ENCODE measurements around the gene TFF3. TPM values are rescaled to one million over a fixed set of nuclear protein-coding genes. Genes with fewer than 3 reads are reported as not detected.

TFF3 gene
- total RNA-seq, 2 experiments from 2014 or later, result not detected

DNA sequence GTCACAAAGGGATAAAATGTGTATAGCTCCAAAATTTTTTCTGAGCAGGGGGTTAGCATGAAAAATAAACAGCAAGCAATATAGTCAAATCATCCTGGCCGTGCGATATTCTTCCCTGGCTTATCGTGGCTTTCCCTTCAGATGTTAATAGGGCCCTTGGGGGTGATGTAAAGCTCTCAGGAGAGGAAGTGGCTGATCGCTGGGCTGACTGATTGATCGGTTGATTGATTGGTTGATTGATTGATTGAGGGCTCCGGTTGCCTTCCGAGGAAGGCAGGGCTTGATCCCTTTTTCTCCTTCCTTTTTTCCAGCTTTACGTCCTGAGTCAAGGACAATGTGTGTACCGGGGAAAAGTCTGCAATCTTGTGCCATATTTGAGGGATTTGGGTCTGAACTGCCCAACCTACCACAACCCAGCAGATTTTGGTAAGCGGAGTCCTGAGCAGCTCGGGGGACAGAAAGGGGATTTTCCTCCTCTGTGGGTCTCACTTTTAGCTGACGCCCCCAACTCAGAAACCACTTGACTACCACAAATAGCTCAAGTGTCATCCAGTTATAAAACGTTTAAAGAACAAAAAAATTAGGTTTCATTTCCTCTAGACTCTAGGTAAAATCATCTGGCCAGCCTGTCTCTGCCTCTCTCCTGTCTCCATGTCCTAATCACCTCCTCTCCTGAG, 29.5 kb downstream of the TFF3 start:
- Histone ChIP-seq H4K20me1 (ENCODE audit: insufficient read depth, low read length) (no peaks in the 10 kb centered on the region), H2AFZ (ENCODE audit: low read length) (no peak overlapping the region), H3K9me2 (ENCODE audit: insufficient read depth, low read length) (no peaks in the 10 kb centered on the region), H3K4me3 (ENCODE audit: low read depth, low read length, poor library complexity, severe bottlenecking) (peak overlapping the region; percentile 7), H3K4me1 (ENCODE audit: insufficient read depth, low read length, poor library complexity, severe bottlenecking) (peaks cover 19% of the 10 kb centered on the region), H3K79me2 (ENCODE audit: insufficient read depth, low read depth, low read length) (no peaks in the 10 kb centered on the region), H3K27ac (ENCODE audit: low read depth, low read length, poor library complexity, severe bottlenecking) (peak overlapping the region; percentile 23), H3K4me2 (ENCODE audit: low read length) (peak overlapping the region; percentile 51), H3K9me3 (ENCODE audit: low read length) (no peaks in the 10 kb centered on the region), H3K36me3 (ENCODE audit: insufficient read depth, low read length) (peaks cover 52% of the 10 kb centered on the region)
- no TSS peak for BruUV-seq (replicated peaks)
- no peak for TF ChIP-seq EZH2phosphoT487 (IDR thresholded peaks at IDR 0.05; ENCODE audit: borderline replicate concordance, low read depth, low read length)
- TF ChIP-seq, protein P1, sequence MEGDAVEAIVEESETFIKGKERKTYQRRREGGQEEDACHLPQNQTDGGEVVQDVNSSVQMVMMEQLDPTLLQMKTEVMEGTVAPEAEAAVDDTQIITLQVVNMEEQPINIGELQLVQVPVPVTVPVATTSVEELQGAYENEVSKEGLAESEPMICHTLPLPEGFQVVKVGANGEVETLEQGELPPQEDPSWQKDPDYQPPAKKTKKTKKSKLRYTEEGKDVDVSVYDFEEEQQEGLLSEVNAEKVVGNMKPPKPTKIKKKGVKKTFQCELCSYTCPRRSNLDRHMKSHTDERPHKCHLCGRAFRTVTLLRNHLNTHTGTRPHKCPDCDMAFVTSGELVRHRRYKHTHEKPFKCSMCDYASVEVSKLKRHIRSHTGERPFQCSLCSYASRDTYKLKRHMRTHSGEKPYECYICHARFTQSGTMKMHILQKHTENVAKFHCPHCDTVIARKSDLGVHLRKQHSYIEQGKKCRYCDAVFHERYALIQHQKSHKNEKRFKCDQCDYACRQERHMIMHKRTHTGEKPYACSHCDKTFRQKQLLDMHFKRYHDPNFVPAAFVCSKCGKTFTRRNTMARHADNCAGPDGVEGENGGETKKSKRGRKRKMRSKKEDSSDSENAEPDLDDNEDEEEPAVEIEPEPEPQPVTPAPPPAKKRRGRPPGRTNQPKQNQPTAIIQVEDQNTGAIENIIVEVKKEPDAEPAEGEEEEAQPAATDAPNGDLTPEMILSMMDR (conservative IDR thresholded peaks at IDR 0.05; ENCODE audit: low read length), result no peak
- ChIA-PET CTCF (ENCODE audit: unreplicated experiment) (no interaction called here), POLR2A (interaction anchor here (0.5 to 1.2 kb wide), 4 partner anchors 75 to 349 kb away, joined by 3 to 4 read pairs (median 3); no protein-coding TSS in a partner anchor)
- intact Hi-C loops (cut with micrococcal nuclease; ENCODE audit: unreplicated experiment), result no loop called here
- peak; percentile 25 for DNase-seq (ENCODE audit: low spot score)

- H3K9me2 ChIP-seq (ENCODE audit: insufficient read depth, low read length), result no peaks in the 10 kb centered on the region
- no peak for DNase-seq (ENCODE audit: low spot score)
- TF ChIP-seq, protein P1 (conservative IDR thresholded peaks at IDR 0.05; ENCODE audit: low read length), result no peak
- TF ChIP-seq EZH2phosphoT487 (IDR thresholded peaks at IDR 0.05; ENCODE audit: borderline replicate concordance, low read depth, low read length), result no peak
- H3K4me3 ChIP-seq (ENCODE audit: low read depth, low read length, poor library complexity, severe bottlenecking), result no peak overlapping the region
- no peaks in the 10 kb centered on the region for H4K20me1 ChIP-seq (ENCODE audit: insufficient read depth, low read length)
- no peak overlapping the region for H3K27ac ChIP-seq (ENCODE audit: low read depth, low read length, poor library complexity, severe bottlenecking)
- BruUV-seq (replicated peaks), result no TSS peak
- peaks cover 39% of the 10 kb centered on the region for H3K36me3 ChIP-seq (ENCODE audit: insufficient read depth, low read length)
- H3K79me2 ChIP-seq (ENCODE audit: insufficient read depth, low read depth, low read length), result no peaks in the 10 kb centered on the region
- intact Hi-C loops (cut with micrococcal nuclease; ENCODE audit: unreplicated experiment), result no loop called here
- no peaks in the 10 kb centered on the region for H3K9me3 ChIP-seq (ENCODE audit: low read length)
- CTCF ChIA-PET (ENCODE audit: unreplicated experiment), result no interaction called here
- H3K4me1 ChIP-seq (ENCODE audit: insufficient read depth, low read length, poor library complexity, severe bottlenecking), result peaks cover 19% of the 10 kb centered on the region
- no peak overlapping the region for H2AFZ ChIP-seq (ENCODE audit: low read length)
- POLR2A ChIA-PET, result no interaction called here
- no peak overlapping the region for H3K4me2 ChIP-seq (ENCODE audit: low read length)
Observed at GRCh38 chr21:42282715-42283114, 32.5 kb downstream of the TFF3 start.

- H2AFZ ChIP-seq (ENCODE audit: low read length), result no peak overlapping the region
- no peaks in the 10 kb centered on the region for H3K9me3 ChIP-seq (ENCODE audit: low read length)
- H3K4me3 ChIP-seq (ENCODE audit: low read depth, low read length, poor library complexity, severe bottlenecking), result no peak overlapping the region
- H3K4me1 ChIP-seq (ENCODE audit: insufficient read depth, low read length, poor library complexity, severe bottlenecking), result peaks cover 19% of the 10 kb centered on the region
- no peak overlapping the region for H3K27ac ChIP-seq (ENCODE audit: low read depth, low read length, poor library complexity, severe bottlenecking)
- TF ChIP-seq EZH2phosphoT487 (IDR thresholded peaks at IDR 0.05; ENCODE audit: borderline replicate concordance, low read depth, low read length), result no peak
- TF ChIP-seq, protein P1 (conservative IDR thresholded peaks at IDR 0.05; ENCODE audit: low read length), result no peak
- CTCF ChIA-PET (ENCODE audit: unreplicated experiment), result no interaction called here
- BruUV-seq (replicated peaks), result no TSS peak
- intact Hi-C loops (cut with micrococcal nuclease; ENCODE audit: unreplicated experiment), result no loop called here
- H4K20me1 ChIP-seq (ENCODE audit: insufficient read depth, low read length), result no peaks in the 10 kb centered on the region
- no peaks in the 10 kb centered on the region for H3K79me2 ChIP-seq (ENCODE audit: insufficient read depth, low read depth, low read length)
- no peak overlapping the region for H3K4me2 ChIP-seq (ENCODE audit: low read length)
- POLR2A ChIA-PET, result no interaction called here
- H3K36me3 ChIP-seq (ENCODE audit: insufficient read depth, low read length), result peaks cover 39% of the 10 kb centered on the region; the same call in 1 of the 2 replicates
- no peak for DNase-seq (ENCODE audit: low spot score)
- H3K9me2 ChIP-seq (ENCODE audit: insufficient read depth, low read length), result no peaks in the 10 kb centered on the region
Observed at GRCh38 chr21:42282021-42282420, 33.2 kb downstream of the TFF3 start.
